Sigmoid colon (tissue), 7 donors: ENCODE results near the gene TMEM125. TPM values are rescaled to one million over a fixed set of nuclear protein-coding genes. Genes with fewer than 3 reads are reported as not detected.
A peak's percentile ranks its signal among the peaks of the same experiment; 100 is the strongest.

Experiments
- DNase-seq: peaks from one replicate; pipeline ENCODE4 v3.0.0-alpha.2; 2019
- H3K27ac ChIP-seq, 4 donors: fragments of 200-600 bp; sonication (generic); one replicate each; pipeline ENCODE4 v1.5.1; 2016 to 2019; ENCODE audit warnings: mild to moderate bottlenecking in 1 of 4
- H3K27me3 ChIP-seq, 3 donors: fragments of 200-600 bp; sonication (generic); one replicate each; pipeline ENCODE4 v1.5.1; 2019; ENCODE audit warnings: mild to moderate bottlenecking in 1 of 3
- H3K36me3 ChIP-seq, 4 donors: fragments of 200-600 bp; sonication (generic); one replicate each; pipeline ENCODE4 v1.5.1; 2016 to 2019
- H3K4me1 ChIP-seq, 4 donors: fragments of 200-600 bp; sonication (generic); one replicate each; pipeline ENCODE4 v1.5.1; 2017 to 2019
- H3K4me3 ChIP-seq, 4 donors: fragments of 200-600 bp; sonication (generic); one replicate each; pipeline ENCODE4 v1.5.1; 2017 to 2019; ENCODE audit warnings: mild to moderate bottlenecking in 2 of 4, moderate library complexity in 1 of 4
- H3K9me3 ChIP-seq, 4 donors: fragments of 200-600 bp in 3 of 4; sonication (generic) in 3 of 4; one replicate each; pipeline versions ENCODE4 v1.5.1 to v1.6.1; 2013 to 2019
- CTCF ChIP-seq, 4 experiments: fragments of 450-650 bp in 3 of 4; fragments of 200-600 bp in 1 of 4; IDR thresholded peaks; one replicate each; pipeline ENCODE4 v1.5.1; 2016 to 2019; ENCODE audit warnings: antibody characterized with exemption in 4 of 4, mild to moderate bottlenecking in 3 of 4, moderate library complexity in 2 of 4
- EP300 ChIP-seq, 4 donors: sonication (generic); formaldehyde crosslinking; IDR thresholded peaks; one replicate each; pipeline ENCODE4 v1.6.1; 2017; ENCODE audit warnings: antibody characterized with exemption in 4 of 4
- POLR2A ChIP-seq, 2 donors: fragments of 450-650 bp; IDR thresholded peaks; one replicate each; pipeline ENCODE4 v1.6.1; 2016; ENCODE audit warnings: antibody characterized with exemption in 2 of 2, mild to moderate bottlenecking in 2 of 2, moderate library complexity in 2 of 2
- POLR2AphosphoS5 ChIP-seq, 4 donors: sonication (generic); formaldehyde crosslinking; IDR thresholded peaks; one replicate each; pipeline ENCODE4 v1.6.1; 2017; ENCODE audit warnings: antibody characterized with exemption in 4 of 4
- WGBS, 2 donors: extraction: QIAGEN DNeasy Blood & Tissue Kit; methylation state at CpG; one replicate each; pipeline ENCODE4 v1.1.7; 2013; 5-methylcytosine and 5-hydroxymethylcytosine counted together
- intact Hi-C: fragments of 100-400 bp; cut with DNase I; formaldehyde crosslinking; loops from one replicate; pipeline ENCODE4 v1.15.1; 2023
- polyA plus RNA-seq, 3 donors: library from polyadenylated mRNA; stranded (reverse); fragments of 200-250 nt; gene quantifications; one replicate each; pipeline ENCODE4 v1.2.3, GENCODE V29; 2013
- total RNA-seq, 4 donors: library from RNA; depleted of rRNA; stranded (reverse); fragments of >200 nt; gene quantifications; one replicate each; pipeline ENCODE4 v1.1.0, GENCODE V29; 2016
- donor health status: healthy with polysubstance abuse.
- donor health status: Bipolar disorder and iron deficiency.
- donor health status: healthy.

The TMEM125 gene
- total and polyA plus RNA-seq, 7 donors: 29.4 to 41.7 (median 29.6) TPM; not detected in 4

GRCh38 chr1:43321331-43321891, 51.6 kb downstream of the TMEM125 start:
- H3K36me3 ChIP-seq: no peaks in the 10 kb centered on the region
- no peaks in the 10 kb centered on the region for H3K9me3 ChIP-seq
- no peak overlapping the region for H3K27ac ChIP-seq
- DNase-seq: peak; percentile 63
- intact Hi-C loops: no loop called here
- H3K4me1 ChIP-seq: no peaks in the 10 kb centered on the region
- WGBS, 2 donors: 94 to 96% methylated on average over 16 of the region's 16 CpGs
- no peak overlapping the region for H3K4me3 ChIP-seq
- H3K27me3 ChIP-seq: no peaks in the 10 kb centered on the region
- TF ChIP-seq EP300 (IDR thresholded peaks at IDR 0.05): no peak
- TF ChIP-seq POLR2AphosphoS5 (IDR thresholded peaks at IDR 0.05): no peak

GRCh38 chr1:43322506-43322905, 52.7 kb downstream of the TMEM125 start:
- TF ChIP-seq POLR2A (IDR thresholded peaks at IDR 0.05) (no peak), CTCF (IDR thresholded peaks at IDR 0.05) (no peak), POLR2AphosphoS5 (IDR thresholded peaks at IDR 0.05) (no peak), EP300 (IDR thresholded peaks at IDR 0.05) (no peak)
- H3K4me1 ChIP-seq: no peaks in the 10 kb centered on the region
- H3K27me3 ChIP-seq: no peaks in the 10 kb centered on the region
- no peak overlapping the region for H3K27ac ChIP-seq
- H3K4me3 ChIP-seq: no peak overlapping the region
- no peaks in the 10 kb centered on the region for H3K9me3 ChIP-seq
- H3K36me3 ChIP-seq: no peaks in the 10 kb centered on the region
- 91 to 94% methylated on average over 5 of the region's 5 CpGs for WGBS, 2 donors
- intact Hi-C loops: no loop called here
- DNase-seq: peak; percentile 22

Other genes with a start within 250 kb of the TMEM125 start
- gene EBNA1BP2, start 97.7 kb upstream of the TMEM125 start, total RNA-seq: 10 to 100 TPM; 34.9 to 48.7 (median 41.6) TPM
- gene EBNA1BP2, start 97.7 kb upstream of the TMEM125 start, polyA plus RNA-seq: 10 to 100 TPM; 51.6 to 75.0 (median 63.7) TPM
- under 1 TPM in 1 of 4 donors, not detected in 3; under 0.01 TPM for gene CFAP57, start 97.7 kb upstream of the TMEM125 start, total RNA-seq
- gene CFAP57, start 97.7 kb upstream of the TMEM125 start, polyA plus RNA-seq: under 1 TPM in 1 of 3 donors, not detected in 2; 0.06 TPM
- gene C1orf210, start 15.6 kb downstream of the TMEM125 start, total RNA-seq: 1 to 10 TPM in 1 of 4 donors, not detected in 3; 2.1 TPM
- 10 to 100 TPM; 44.6 to 68.5 (median 64.3) TPM for gene C1orf210, start 15.6 kb downstream of the TMEM125 start, polyA plus RNA-seq
- gene TIE1, start 31.0 kb downstream of the TMEM125 start, total RNA-seq: 10 to 100 TPM in 3 of 4 donors, 1 to 10 TPM in 1; 8.8 to 33.8 (median 10.2) TPM
- 1 to 10 TPM; 1.2 to 9.5 (median 1.8) TPM for gene TIE1, start 31.0 kb downstream of the TMEM125 start, polyA plus RNA-seq
- not detected for gene MPL, start 67.8 kb downstream of the TMEM125 start, total RNA-seq
- gene MPL, start 67.8 kb downstream of the TMEM125 start, polyA plus RNA-seq: not detected
- gene CDC20, start 89.0 kb downstream of the TMEM125 start, total RNA-seq: 1 to 10 TPM in 2 of 4 donors, under 1 TPM in 2; 0.66 to 3.4 (median 1.2) TPM
- gene CDC20, start 89.0 kb downstream of the TMEM125 start, polyA plus RNA-seq: 10 to 100 TPM; 11.4 to 65.7 (median 17.1) TPM
- 10 to 100 TPM; 26.8 to 39.6 (median 29.5) TPM for gene ELOVL1, start 98.0 kb downstream of the TMEM125 start, total RNA-seq
- gene ELOVL1, start 98.0 kb downstream of the TMEM125 start, polyA plus RNA-seq: 100 to 1,000 TPM in 1 of 3 donors, 10 to 100 TPM in 2; 43.2 to 155 (median 63.6) TPM
- gene MED8, start 119.8 kb downstream of the TMEM125 start, total RNA-seq: 10 to 100 TPM; 25.3 to 33.4 (median 29.6) TPM
- gene MED8, start 119.8 kb downstream of the TMEM125 start, polyA plus RNA-seq: 10 to 100 TPM; 34.2 to 43.9 (median 36.6) TPM
- gene SZT2, start 119.9 kb downstream of the TMEM125 start, total RNA-seq: 10 to 100 TPM; 19.1 to 47.4 (median 25.2) TPM
- gene SZT2, start 119.9 kb downstream of the TMEM125 start, polyA plus RNA-seq: 10 to 100 TPM in 1 of 3 donors, 1 to 10 TPM in 2; 4.6 to 39.2 (median 4.8) TPM
- gene HYI, start 183.9 kb downstream of the TMEM125 start, total RNA-seq: 100 to 1,000 TPM in 1 of 4 donors, 10 to 100 TPM in 3; 65.8 to 104 (median 78.7) TPM
- 10 to 100 TPM; 40.4 to 72.8 (median 55.9) TPM for gene HYI, start 183.9 kb downstream of the TMEM125 start, polyA plus RNA-seq